Activated CD8-positive, alpha-beta memory T cell treated with anti-CD3 and anti-CD28 coated beads, Interleukin-2, amount 10 ng/mL, durations not matched to agents 7 days and 5 days (primary cell): ENCODE data around the gene MYO5C. TPM values are rescaled to one million over a fixed set of nuclear protein-coding genes. Genes with fewer than 3 reads are reported as not detected.

ENCODE experiments used
- ATAC-seq: fragments of 150-1000 bp; cut with Tn5 transposase; one replicate; pipeline ENCODE4 v1.10.0; 2021; ENCODE audit warnings: moderate library complexity
- CTCF ChIA-PET: fragments of 350-600 bp; sonication (Branson Sonifier 250); formaldehyde crosslinking; loops from one replicate; lab custom pipeline; 2021; ENCODE audit warnings: antibody characterized with exemption; lab: Charles Lee
- DNase-seq: peaks from one replicate; pipeline ENCODE4 v3.0.0-alpha.2; 2020
- H3K27ac Mint-ChIP-seq: one replicate; pipeline ENCODE4 v1.8.0; 2021; ENCODE audit warnings: mild to moderate bottlenecking, mixed read lengths
- H3K27me3 Mint-ChIP-seq: one replicate; pipeline ENCODE4 v1.8.0; 2021; ENCODE audit warnings: mixed read lengths
- H3K36me3 Mint-ChIP-seq: one replicate; pipeline ENCODE4 v1.8.0; 2021; ENCODE audit warnings: mild to moderate bottlenecking, mixed read lengths
- H3K4me1 Mint-ChIP-seq: one replicate; pipeline ENCODE4 v1.8.0; 2021; ENCODE audit warnings: mixed read lengths
- H3K4me3 Mint-ChIP-seq: one replicate; pipeline ENCODE4 v1.8.0; 2021; ENCODE audit warnings: mild to moderate bottlenecking, moderate library complexity, mixed read lengths
- H3K9me3 Mint-ChIP-seq: one replicate; pipeline ENCODE4 v1.8.0; 2022; ENCODE audit warnings: low read depth, mixed read lengths
- total RNA-seq, 2 experiments: library from RNA; stranded (reverse); gene quantifications; one replicate each; pipeline ENCODE4 v1.2.3, GENCODE V29; 2021

Gene MYO5C
- total RNA-seq, 2 experiments from 2014 or later = 0.94 to 1.3 TPM

DNA sequence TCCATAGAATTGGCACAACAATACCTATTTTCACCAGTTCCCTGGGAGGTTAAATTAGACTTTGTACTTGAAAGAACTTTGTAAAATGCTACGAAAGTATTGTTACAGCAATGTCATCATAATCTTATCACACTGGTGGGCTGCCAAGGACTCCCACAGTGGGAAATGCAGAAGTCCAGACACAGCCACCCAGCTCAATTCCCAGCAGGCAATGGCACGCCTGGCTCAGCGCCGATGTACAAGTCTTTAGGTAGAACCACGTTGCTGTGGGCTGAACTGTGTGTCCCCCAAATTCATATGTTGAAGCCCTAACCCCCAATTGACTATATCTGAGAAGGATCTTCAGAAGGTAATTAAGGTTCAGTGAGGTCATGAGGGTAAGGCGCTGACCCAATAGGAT, 12.3 kb downstream of the MYO5C start:
- Mint-ChIP-seq H3K27ac (no peak overlapping the region), H3K36me3 (no peaks in the 10 kb centered on the region), H3K4me1 (no peaks in the 10 kb centered on the region), H3K27me3 (peaks cover 3% of the 10 kb centered on the region), H3K9me3 (no peaks in the 10 kb centered on the region), H3K4me3 (no peak overlapping the region)
- no peak for ATAC-seq
- DNase-seq = peak; percentile 16
- CTCF ChIA-PET = no interaction called here

DNA sequence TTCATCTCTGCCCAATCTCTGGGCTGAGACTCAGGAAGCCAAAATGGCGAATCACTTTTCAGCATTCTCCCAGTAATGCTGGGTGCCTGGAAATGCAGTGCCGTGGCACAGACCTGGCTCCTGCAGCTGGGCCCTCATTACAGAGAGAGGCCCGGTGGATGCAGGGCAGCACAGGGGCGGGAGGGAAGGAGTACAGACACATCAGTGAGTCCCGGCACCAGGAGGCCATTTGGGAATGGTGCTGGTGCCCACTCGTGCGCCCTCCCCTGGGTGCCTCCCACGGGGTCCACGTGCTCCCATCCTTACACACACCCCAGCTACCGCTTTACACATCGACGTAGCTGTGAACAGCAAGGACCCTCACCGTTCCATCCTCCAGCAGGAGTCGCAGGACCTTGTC, 13.2 kb downstream of the MYO5C start:
- ATAC-seq = no peak
- H3K4me3 Mint-ChIP-seq = no peak overlapping the region
- H3K27ac Mint-ChIP-seq = no peak overlapping the region
- H3K4me1 Mint-ChIP-seq = no peaks in the 10 kb centered on the region
- H3K27me3 Mint-ChIP-seq = peaks cover 3% of the 10 kb centered on the region
- no peaks in the 10 kb centered on the region for H3K36me3 Mint-ChIP-seq
- DNase-seq = peak; percentile 28
- no peaks in the 10 kb centered on the region for H3K9me3 Mint-ChIP-seq
- CTCF ChIA-PET = no interaction called here

DNA sequence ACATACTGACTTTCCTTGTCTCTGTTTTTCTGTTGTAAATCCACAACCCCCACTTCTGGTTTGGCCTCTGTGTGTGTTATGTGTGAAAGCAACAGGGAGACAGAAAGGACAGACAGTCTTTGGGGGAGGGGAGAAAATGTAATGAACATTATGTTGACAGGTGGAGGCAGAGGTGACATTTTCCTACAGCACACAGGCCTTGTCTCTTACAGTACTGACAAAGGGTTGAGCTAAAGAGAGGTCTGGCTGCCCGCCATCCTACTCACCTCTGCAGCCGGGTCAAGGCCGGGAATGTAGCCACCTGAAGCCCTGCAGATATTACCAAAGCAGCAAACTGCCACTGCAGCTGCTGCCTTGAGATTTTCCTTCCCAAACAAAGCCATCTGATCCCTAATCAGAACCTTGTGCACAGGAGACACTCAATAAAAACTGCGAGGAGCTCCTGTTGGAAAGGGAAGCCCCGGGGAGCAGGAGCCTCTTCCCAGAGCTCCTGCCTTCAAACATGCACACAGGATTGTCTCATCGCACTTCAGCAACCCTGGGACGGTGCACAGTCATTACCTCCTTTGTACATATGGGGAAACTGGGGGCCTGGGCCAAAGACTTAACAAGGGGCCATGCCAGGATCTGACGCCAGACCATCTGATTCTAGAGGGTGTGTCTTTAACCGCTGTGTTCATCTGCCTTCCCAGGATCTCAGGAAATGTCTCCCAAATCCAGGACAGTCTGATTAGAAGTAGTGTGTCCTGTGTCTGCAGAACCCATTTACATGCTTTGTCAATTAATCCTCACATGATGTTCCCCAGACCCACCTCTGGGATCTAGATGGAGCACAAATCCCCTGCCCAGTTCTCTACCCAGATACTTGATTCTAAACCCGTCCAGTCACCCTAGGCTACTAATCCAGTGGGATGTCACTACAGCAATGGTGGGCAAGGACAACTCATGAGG, 14.2 kb downstream of the MYO5C start:
- no peaks in the 10 kb centered on the region for H3K9me3 Mint-ChIP-seq
- ATAC-seq (no peak), DNase-seq (peak; percentile 33)
- no peaks in the 10 kb centered on the region for H3K36me3 Mint-ChIP-seq
- H3K27me3 Mint-ChIP-seq = peaks cover 3% of the 10 kb centered on the region
- no peaks in the 10 kb centered on the region for H3K4me1 Mint-ChIP-seq
- H3K4me3 Mint-ChIP-seq = no peak overlapping the region
- CTCF ChIA-PET = no interaction called here
- no peak overlapping the region for H3K27ac Mint-ChIP-seq

DNA sequence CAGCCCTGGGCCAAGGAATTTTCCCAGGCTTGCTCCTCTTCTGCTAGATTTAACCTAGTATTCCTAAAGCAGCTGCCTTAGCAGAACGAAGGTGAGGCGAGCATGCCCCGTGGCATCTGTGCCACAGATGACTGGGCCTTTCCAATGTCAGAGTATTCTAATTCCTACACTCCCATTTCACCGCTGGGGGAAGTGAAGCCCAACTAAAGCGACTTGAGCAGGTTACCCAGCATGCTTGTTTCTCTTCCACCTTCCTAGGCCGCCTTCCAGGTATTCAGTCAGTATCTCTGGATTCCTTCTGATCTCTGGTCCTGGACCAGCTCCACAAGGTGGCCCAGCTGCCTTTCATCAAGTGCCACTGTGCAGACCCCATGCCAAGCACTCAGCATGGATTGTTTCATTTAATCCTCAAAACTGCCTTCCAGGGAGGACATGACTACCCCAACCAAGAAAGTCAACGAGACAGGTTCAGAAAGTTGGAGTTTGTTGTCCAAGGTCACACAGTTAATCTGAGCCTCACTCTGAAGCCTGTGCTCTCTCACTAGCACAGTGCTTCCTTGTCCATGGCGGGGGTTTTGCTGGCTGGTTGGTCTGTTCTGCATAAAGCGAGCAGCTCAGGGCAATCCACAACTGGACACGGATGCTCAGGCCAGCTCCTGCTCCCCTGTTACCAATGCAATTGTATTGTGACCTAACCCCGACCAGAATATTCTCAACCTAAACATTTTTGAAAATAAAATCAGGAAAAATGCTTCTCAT, 15.1 kb downstream of the MYO5C start:
- CTCF ChIA-PET = interaction anchor here (1.3 to 1.8 kb wide), 2 partner anchors 12 to 24 kb away, joined by 3 to 5 read pairs; no protein-coding TSS in a partner anchor
- H3K4me3 Mint-ChIP-seq = no peak overlapping the region
- no peaks in the 10 kb centered on the region for H3K36me3 Mint-ChIP-seq
- no peaks in the 10 kb centered on the region for H3K9me3 Mint-ChIP-seq
- no peak overlapping the region for H3K27ac Mint-ChIP-seq
- H3K4me1 Mint-ChIP-seq = no peaks in the 10 kb centered on the region
- peaks cover 8% of the 10 kb centered on the region for H3K27me3 Mint-ChIP-seq
- DNase-seq (peak; percentile 26), ATAC-seq (no peak)

DNA sequence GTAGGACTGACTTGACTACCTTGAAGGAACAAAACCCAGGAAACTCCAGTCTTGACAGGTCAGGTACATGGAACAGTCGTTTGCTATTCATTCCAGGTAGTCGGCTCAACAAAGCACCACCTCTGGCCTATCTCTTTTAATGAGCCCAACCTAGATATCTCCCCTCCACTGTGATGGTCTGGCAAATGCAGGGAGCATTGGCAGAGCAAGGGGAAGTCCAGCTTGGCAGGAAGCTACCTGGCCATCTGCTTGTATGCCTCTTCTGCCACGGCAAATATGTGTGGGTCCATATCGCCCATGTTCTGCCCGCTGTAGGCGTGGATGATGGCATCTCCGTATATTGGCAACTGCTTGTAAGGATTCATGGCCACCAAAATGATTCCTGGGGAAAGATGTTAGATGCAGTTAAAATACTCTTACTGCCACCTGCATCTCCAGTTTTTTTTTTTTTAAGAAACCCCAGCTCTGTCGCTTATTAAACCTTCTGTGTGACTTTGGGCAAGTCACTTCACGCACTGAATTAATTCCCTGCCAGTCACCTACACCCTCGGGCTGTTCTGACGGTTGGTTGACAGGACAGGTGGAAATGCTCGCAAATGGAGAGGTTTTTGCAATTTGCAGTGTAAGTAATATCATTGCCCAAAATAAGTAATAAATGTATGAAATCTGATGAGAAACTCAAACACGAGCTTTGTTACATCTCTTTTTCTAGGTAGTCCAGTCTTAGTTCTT, 16.8 kb downstream of the MYO5C start:
- DNase-seq (peak; percentile 30), ATAC-seq (no peak)
- Mint-ChIP-seq H3K4me1 (no peaks in the 10 kb centered on the region), H3K36me3 (no peaks in the 10 kb centered on the region), H3K27ac (no peak overlapping the region), H3K27me3 (peaks cover 11% of the 10 kb centered on the region), H3K9me3 (no peaks in the 10 kb centered on the region), H3K4me3 (no peak overlapping the region)
- CTCF ChIA-PET = interaction anchor here (1.6 to 2.8 kb wide), 3 partner anchors 22 to 70 kb away, joined by 5 to 10 read pairs (median 6); no protein-coding TSS in a partner anchor

DNA sequence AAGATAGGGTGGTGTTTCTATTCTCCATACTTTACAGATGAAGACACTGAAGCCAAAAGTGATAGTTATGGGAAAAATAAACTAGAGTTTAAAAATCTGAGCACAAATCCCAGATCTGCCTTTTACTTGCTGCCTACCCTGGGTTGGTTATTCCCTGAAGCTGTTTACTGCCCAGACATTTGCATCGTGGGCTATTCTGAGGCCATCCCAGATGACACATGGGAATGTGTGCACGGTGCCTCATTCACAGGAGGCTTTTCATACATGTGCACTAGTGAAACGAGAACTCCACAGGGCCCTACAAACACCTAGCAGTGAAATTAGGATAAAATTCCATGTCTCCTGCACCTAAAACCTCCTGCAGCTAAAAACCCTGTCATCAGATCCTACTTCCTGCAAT, 17.5 kb downstream of the MYO5C start:
- Mint-ChIP-seq H3K27me3 (peaks cover 14% of the 10 kb centered on the region), H3K4me3 (no peak overlapping the region), H3K36me3 (no peaks in the 10 kb centered on the region), H3K9me3 (no peaks in the 10 kb centered on the region), H3K27ac (no peak overlapping the region), H3K4me1 (no peaks in the 10 kb centered on the region)
- CTCF ChIA-PET = interaction anchor here (0.5 to 2.8 kb wide), 5 partner anchors 13 to 456 kb away, joined by 3 to 10 read pairs (median 4); no protein-coding TSS in a partner anchor
- ATAC-seq (no peak), DNase-seq (no peak)

DNA sequence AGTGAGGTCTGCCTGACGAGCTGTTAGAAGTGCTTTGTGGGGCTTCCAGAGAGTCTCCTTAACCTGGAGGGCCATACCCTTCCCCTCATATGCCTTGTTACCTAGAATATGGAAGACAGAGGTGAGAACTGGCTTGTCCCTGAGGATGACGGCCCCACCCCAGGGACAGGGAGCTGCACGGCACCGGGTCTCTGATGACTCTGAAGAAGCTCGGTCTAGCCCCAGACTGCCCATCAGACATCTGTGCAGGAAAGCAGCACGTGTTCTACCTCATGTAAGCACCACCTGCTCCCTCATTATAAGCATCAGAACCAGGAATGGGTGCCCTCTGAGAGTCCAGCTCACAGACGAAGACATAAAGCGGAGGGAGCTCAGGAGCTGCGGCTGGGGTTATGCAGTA, 18.0 kb downstream of the MYO5C start:
- no peak for ATAC-seq
- no peak overlapping the region for H3K27ac Mint-ChIP-seq
- no peaks in the 10 kb centered on the region for H3K4me1 Mint-ChIP-seq
- no peak overlapping the region for H3K4me3 Mint-ChIP-seq
- H3K9me3 Mint-ChIP-seq = no peaks in the 10 kb centered on the region
- peak; percentile 23 for DNase-seq
- peaks cover 14% of the 10 kb centered on the region for H3K27me3 Mint-ChIP-seq
- CTCF ChIA-PET = interaction anchor here (0.5 to 2.8 kb wide), 5 partner anchors 13 to 457 kb away, joined by 3 to 10 read pairs (median 3); no protein-coding TSS in a partner anchor
- H3K36me3 Mint-ChIP-seq = no peaks in the 10 kb centered on the region

DNA sequence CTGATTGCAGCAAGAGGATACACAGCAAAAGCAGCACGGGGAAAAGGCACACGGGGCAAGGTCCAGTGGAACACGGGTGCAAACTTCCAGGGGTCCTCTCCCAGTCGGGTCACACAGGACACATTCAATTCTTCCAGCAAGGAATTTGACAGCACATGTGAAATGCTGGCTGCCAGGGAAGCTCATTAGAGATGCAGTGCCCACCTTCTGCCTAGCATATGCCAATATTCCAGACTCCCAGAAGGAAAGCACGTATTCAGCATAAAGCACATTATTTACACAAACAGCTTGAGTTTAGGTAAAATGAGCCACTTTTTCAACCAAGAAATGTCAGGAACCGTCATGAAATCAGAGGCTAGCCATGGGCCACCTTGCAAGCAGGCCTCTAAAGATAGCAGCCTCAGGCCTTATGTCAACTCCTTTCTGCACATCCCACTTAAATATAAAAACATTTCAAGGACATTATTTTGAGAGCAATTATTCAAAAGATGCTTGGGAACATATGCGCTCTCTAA, 19.3 kb downstream of the MYO5C start:
- no peaks in the 10 kb centered on the region for H3K9me3 Mint-ChIP-seq
- no peak overlapping the region for H3K4me3 Mint-ChIP-seq
- ATAC-seq = no peak
- no peak overlapping the region for H3K27ac Mint-ChIP-seq
- no peaks in the 10 kb centered on the region for H3K4me1 Mint-ChIP-seq
- DNase-seq = peak; percentile 31
- CTCF ChIA-PET = interaction anchor here (2.8 kb wide), 1 partner anchor 20 kb away, joined by 10 read pairs; no protein-coding TSS in a partner anchor
- peaks cover 14% of the 10 kb centered on the region for H3K27me3 Mint-ChIP-seq
- no peaks in the 10 kb centered on the region for H3K36me3 Mint-ChIP-seq

DNA sequence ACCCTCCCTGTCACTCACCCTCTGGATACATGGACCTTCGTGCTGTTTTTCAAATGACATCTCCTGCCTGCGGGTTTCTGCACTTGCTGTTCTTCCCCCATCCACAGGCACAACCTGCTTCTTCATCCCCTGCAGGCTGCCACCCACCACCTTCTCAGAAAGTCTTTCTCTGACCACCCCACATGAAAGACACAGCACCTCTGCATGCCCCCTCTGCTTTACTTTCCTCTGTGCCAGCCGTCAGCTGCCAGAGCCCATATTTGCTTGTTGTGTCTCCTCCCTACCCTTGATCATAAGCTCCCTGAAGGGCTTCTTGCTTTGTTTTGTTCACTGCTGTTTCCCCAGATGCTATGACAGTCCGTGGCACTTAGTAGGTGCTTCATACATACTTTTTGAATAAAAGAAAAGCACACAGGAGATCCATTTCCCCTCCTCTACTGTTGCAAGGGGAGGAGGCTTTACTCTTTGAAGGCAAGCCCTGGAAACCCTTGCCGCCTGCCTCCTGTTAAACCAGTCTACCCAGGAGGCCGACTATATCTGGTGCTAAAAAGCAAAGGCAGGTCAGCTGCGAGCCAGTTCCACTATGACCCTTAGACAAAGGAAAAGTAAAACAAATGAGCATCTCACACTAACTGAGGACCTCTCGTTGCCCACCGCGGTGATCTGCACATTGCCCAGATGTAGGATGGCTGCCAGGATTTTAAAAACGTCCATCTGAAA, 31.9 kb downstream of the MYO5C start:
- H3K9me3 Mint-ChIP-seq = no peaks in the 10 kb centered on the region
- CTCF ChIA-PET = interaction anchor here (1.2 kb wide), 1 partner anchor 67 kb away, joined by 3 read pairs; no protein-coding TSS in a partner anchor
- no peak for DNase-seq
- peak overlapping the region; percentile 92 for H3K27ac Mint-ChIP-seq
- ATAC-seq = no peak
- no peaks in the 10 kb centered on the region for H3K27me3 Mint-ChIP-seq
- H3K4me3 Mint-ChIP-seq = no peak overlapping the region
- H3K36me3 Mint-ChIP-seq = peaks cover 11% of the 10 kb centered on the region
- H3K4me1 Mint-ChIP-seq = peaks cover 34% of the 10 kb centered on the region

DNA sequence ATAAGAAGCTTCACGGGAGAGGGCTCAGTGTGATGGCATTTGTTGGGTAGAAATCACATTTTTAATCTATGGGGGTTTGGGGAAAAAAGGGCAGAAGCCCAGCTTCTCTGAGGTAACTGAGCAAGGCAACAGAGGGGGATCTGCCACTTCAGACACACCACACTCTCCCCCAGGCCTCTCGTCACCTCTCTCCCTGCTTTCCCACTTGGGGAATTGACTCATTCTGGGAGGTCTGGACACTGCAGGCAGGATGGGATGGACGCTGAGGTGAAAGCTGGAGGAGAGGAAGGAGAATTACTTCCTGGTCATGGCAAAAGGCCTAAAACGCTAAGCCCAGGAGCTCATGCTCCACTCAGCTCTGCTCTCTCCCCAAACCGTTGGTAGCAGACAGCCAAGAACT, 33.2 kb downstream of the MYO5C start:
- Mint-ChIP-seq H3K27ac (peak overlapping the region; percentile 92), H3K36me3 (peaks cover 11% of the 10 kb centered on the region), H3K4me1 (peaks cover 36% of the 10 kb centered on the region), H3K27me3 (no peaks in the 10 kb centered on the region), H3K9me3 (no peaks in the 10 kb centered on the region), H3K4me3 (peak overlapping the region; percentile 31)
- DNase-seq (no peak), ATAC-seq (no peak)
- CTCF ChIA-PET = interaction anchor here (0.6 to 9.5 kb wide), 17 partner anchors 9 to 470 kb away, joined by 3 to 131 read pairs (median 3); no protein-coding TSS in a partner anchor

DNA sequence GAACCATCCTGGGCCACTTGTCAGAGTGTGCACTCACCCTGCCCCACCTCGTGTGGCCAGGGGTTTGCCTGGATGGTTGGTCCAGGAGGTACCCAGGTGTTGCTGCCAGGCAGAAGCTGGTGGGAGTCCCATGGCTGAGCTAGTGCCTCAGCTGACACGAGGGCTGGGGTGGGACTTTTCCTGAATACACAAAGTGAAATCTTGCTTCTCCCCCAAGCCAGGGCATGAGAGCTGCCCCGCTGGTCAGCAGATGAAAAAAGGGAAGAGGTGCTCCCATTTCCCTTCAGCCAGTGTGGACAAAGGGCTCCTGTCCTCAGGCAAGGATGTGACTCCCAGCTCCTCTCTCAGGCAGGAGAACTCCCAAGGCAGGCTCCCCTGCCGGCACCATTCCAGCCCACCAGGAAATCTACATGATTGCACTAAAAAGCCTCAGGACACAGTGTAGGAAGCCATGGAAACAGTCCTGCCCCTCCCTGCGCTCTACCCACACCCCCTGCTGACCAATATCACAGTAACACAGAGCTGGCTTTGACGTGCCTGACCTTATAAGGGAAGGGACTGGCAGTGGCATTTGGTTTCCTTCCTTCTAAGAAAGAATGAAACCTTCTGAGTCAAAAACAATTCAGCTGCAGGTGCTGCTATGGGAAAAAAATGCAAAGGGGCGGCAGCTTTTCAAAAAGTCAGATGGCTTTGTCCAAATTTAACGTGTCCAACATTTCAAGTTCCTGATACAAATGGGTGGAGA, 33.9 kb downstream of the MYO5C start:
- DNase-seq = peak; percentile 91
- Mint-ChIP-seq H3K27ac (peak overlapping the region; percentile 92), H3K27me3 (no peaks in the 10 kb centered on the region), H3K4me3 (peak overlapping the region; percentile 31), H3K4me1 (peaks cover 43% of the 10 kb centered on the region), H3K9me3 (no peaks in the 10 kb centered on the region), H3K36me3 (peaks cover 11% of the 10 kb centered on the region)
- CTCF ChIA-PET = interaction anchor here (0.6 to 9.5 kb wide), 22 partner anchors 7 to 471 kb away, joined by 3 to 131 read pairs (median 3); no protein-coding TSS in a partner anchor
- peak; percentile 100 for ATAC-seq
